ENCODE results near the gene ASTL.
"Not testable (repeated sequence)": the region's sequence is repeated elsewhere in the genome, so short reads cannot be mapped to it uniquely, and the experiment has no call there.

The ASTL gene

DNA sequence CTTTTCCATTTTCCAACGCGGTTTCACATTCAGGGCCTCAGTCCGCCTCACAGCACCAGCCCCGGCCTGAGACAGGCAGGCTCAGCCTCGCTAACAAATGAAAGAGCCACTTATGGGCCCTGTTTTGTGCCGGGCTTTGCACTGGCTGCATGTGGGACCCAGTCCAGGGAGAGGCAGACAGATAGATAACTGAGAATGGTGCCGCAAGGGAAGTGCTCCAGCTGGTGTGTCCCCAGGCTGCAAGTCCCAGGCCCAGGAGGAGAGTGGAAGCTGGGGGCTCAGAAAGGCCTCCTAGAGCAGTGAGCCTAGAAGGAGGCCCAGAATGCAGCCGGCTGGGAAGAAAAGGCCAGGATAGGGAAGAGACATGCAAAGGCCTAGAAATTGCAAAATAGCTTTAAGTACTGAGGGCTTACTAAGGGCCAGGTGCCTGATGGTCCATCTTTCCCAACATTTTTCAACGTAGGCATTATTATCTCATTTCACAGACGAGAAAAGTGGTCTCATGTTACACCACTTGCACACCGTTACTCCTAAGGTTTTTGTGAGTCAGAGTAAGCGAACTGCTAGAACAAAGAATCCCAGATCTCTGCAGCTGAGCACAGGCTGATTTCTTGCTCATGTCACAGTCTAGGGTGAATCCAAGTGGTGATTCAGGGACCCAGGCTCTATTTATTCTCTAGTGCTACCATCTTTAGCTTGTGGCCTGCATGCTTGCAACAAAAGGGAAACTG, 47.9 kb downstream of the ASTL start:
- no peak for DNase-seq

DNA sequence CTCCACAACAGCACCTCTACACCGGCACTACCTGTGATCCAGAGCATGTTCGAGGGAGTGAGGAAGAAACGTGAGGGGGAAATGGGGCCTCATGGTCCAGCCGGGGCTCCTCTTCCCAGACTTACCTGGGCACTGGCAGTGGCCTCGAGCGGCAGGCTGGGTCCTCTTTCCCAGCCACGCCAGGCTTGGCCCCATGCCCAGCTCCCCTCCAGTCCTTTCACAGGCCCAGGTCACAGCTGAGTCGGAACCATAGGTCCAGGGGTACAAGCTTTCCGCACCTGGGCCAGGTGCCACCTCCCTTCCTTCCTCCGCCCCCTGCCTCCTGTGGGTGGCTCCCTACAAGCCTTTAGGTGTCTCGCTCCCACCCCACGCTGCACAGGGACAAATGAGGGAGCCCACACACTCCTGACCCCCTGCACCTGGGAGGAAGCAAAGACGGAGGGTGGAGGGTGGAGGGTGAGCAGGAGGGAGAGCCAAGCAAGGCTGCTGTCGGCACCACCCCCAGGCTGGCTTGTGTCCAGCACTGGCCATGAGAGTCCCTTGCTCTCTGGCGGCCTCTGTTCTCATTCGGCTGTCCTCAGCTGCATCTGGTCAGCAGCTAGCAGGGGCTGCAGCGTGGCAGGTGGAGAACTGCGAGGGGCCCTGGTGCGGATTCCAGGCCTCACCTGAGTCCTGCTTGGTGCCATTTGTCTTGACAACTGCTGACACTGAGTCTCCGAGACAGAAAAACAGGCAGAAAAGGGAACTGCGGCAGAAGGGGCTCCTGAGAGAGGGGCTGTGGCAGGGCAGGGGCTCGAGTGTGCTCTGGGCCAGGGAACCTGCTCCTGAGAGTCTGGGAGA, 48.7 kb downstream of the ASTL start:
- TF ChIP-seq, protein P1, sequence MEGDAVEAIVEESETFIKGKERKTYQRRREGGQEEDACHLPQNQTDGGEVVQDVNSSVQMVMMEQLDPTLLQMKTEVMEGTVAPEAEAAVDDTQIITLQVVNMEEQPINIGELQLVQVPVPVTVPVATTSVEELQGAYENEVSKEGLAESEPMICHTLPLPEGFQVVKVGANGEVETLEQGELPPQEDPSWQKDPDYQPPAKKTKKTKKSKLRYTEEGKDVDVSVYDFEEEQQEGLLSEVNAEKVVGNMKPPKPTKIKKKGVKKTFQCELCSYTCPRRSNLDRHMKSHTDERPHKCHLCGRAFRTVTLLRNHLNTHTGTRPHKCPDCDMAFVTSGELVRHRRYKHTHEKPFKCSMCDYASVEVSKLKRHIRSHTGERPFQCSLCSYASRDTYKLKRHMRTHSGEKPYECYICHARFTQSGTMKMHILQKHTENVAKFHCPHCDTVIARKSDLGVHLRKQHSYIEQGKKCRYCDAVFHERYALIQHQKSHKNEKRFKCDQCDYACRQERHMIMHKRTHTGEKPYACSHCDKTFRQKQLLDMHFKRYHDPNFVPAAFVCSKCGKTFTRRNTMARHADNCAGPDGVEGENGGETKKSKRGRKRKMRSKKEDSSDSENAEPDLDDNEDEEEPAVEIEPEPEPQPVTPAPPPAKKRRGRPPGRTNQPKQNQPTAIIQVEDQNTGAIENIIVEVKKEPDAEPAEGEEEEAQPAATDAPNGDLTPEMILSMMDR (IDR thresholded peaks at IDR 0.05), result no peak
- Mint-ChIP-seq H3K36me3 (ENCODE audit: low read depth) (no peaks in the 10 kb centered on the region), H3K27me3 (ENCODE audit: low read depth, poor library complexity) (peaks cover 6% of the 10 kb centered on the region), H3K27ac (peak overlapping the region; percentile 82), H3K9me3 (peaks cover 12% of the 10 kb centered on the region), H3K4me3 (no peak overlapping the region), H3K4me1 (peaks cover 35% of the 10 kb centered on the region)
- DNase-seq, result no peak

More for the DNA sequence above, 47.9 kb downstream of the ASTL start:
- Mint-ChIP-seq H3K4me3 (no peak overlapping the region), H3K9me3 (peaks cover 14% of the 10 kb centered on the region), H3K4me1 (peaks cover 30% of the 10 kb centered on the region), H3K36me3 (ENCODE audit: low read depth) (no peaks in the 10 kb centered on the region), H3K27me3 (ENCODE audit: low read depth, poor library complexity) (peaks cover 3% of the 10 kb centered on the region), H3K27ac (peak overlapping the region; percentile 82)
- TF ChIP-seq, protein P1 (IDR thresholded peaks at IDR 0.05), result no peak

- Mint-ChIP-seq H3K27me3 (ENCODE audit: low read depth, poor library complexity) (peaks cover 8% of the 10 kb centered on the region), H3K9me3 (peaks cover 9% of the 10 kb centered on the region), H3K27ac (no peak overlapping the region), H3K4me1 (peaks cover 44% of the 10 kb centered on the region), H3K36me3 (ENCODE audit: low read depth) (no peaks in the 10 kb centered on the region), H3K4me3 (no peak overlapping the region)
- TF ChIP-seq, protein P1 (IDR thresholded peaks at IDR 0.05), result no peak
- DNase-seq, result no peak
Measured at GRCh38 chr2:96088340-96089335, 49.7 kb downstream of the ASTL start.

DNA sequence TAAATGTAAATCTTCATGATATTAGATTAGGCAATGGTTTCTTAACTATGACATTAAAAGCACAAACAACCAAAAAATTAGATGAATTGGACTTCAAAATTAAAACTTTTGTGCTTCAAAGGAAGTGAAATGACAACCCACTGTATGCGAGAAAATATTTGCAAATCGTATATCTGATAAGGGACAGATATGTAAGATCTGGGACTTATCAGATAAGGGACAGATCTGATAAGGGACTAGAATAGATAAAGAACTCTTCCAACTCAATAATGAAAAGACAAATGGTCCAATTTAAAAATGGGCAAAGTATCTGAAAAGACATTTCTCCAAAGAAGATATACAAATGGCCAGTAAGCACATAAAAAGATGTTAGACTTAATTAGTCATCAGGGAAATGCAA, 51.2 kb downstream of the ASTL start:
- no peak overlapping the region for H3K4me3 Mint-ChIP-seq
- H3K4me1 Mint-ChIP-seq, result peaks cover 43% of the 10 kb centered on the region
- no peak for DNase-seq
- TF ChIP-seq, protein P1 (IDR thresholded peaks at IDR 0.05), result no peak
- no peak overlapping the region for H3K27ac Mint-ChIP-seq
- peaks cover 9% of the 10 kb centered on the region for H3K27me3 Mint-ChIP-seq (ENCODE audit: low read depth, poor library complexity)
- H3K36me3 Mint-ChIP-seq (ENCODE audit: low read depth), result no peaks in the 10 kb centered on the region
- H3K9me3 Mint-ChIP-seq, result peaks cover 4% of the 10 kb centered on the region

DNA sequence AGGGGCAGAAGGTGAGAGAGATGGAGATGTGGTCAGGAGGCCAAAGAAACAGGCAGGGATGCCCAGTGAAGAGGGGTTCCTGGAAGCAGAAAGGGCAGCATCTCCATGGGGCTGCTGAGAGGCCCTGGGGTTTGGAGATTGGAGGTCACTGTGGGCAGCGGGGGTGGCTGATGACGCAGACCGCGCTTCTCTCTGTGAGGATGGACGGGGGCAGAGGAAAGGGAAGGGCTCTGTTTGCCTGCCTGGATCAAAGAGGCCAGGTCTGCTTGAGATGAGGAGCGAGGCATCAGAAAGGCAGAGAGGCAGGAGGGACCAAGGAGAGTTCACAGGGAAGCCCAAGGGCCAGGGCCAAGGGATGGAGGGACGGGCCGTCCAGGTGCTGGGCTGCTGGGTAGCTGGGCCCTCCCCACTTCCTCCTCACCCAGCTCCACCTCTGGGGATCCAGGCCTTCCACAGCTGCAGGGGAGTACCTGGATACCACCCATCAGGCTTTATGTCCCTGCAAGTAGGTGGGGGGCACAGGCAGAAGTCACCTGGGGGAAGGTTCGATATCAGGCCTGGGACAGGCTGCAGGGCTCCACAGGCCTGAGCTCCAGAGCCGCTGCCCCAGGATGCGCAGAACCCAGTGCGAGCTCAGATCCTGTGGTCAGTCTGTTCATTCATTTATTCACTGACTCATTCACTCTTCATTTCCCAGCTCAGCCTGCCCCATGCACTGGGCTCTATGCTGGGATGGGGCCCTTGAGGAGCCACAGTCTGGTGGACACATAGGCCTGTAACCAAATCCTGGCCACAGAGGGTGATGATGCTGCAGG, 52.6 kb downstream of the ASTL start:
- H3K4me1 Mint-ChIP-seq, result peaks cover 34% of the 10 kb centered on the region
- no peak for DNase-seq

DNA sequence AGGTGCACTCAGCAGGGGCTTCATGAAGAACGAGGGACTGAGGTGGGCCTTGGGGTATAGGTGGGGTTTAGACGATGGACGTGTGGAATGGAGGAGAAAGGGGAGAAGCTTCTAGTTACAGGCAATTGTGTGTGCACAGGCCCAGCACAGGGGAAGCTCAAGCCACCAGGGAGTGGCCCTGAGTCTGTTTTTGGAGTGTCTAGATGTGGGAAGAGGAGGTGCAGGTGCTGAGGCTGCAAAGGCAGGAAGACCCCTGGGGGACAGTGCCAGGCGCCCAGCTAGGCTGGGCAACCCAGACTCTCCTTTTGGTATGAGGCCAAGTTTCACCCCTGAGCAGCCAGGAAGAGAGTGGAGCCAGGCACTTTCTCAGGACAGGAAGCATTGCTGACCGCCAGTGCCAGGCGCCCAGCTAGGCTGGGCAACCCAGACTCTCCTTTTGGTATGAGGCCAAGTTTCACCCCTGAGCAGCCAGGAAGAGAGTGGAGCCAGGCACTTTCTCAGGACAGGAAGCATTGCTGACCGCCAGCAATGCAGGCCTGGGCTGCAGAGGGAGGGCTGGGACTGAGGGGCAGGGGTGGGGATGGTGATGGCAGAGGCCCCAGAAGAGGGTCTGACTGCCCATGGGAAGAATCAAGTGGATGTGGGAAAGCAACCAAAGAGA, 53.3 kb downstream of the ASTL start:
- H3K27ac Mint-ChIP-seq, result peak overlapping the region; percentile 25

More for the DNA sequence above, 52.6 kb downstream of the ASTL start:
- H3K4me3 Mint-ChIP-seq, result no peak overlapping the region
- H3K36me3 Mint-ChIP-seq (ENCODE audit: low read depth), result no peaks in the 10 kb centered on the region
- TF ChIP-seq, protein P1 (IDR thresholded peaks at IDR 0.05), result no peak
- H3K27me3 Mint-ChIP-seq (ENCODE audit: low read depth, poor library complexity), result peaks cover 9% of the 10 kb centered on the region
- peaks cover 9% of the 10 kb centered on the region for H3K9me3 Mint-ChIP-seq
- H3K27ac Mint-ChIP-seq, result no peak overlapping the region

More for the DNA sequence above, 53.3 kb downstream of the ASTL start:
- H3K27me3 Mint-ChIP-seq (ENCODE audit: low read depth, poor library complexity), result peaks cover 12% of the 10 kb centered on the region
- H3K9me3 Mint-ChIP-seq, result peaks cover 12% of the 10 kb centered on the region
- H3K4me1 Mint-ChIP-seq, result peaks cover 26% of the 10 kb centered on the region
- DNase-seq; H3K36me3 Mint-ChIP-seq (ENCODE audit: low read depth); H3K4me3 Mint-ChIP-seq: not testable (repeated sequence)

Measured in nephron progenitor cell (in vitro differentiated cells).